Measurements from ENCODE around the gene EPS8. TPM values are rescaled to one million over a fixed set of nuclear protein-coding genes. Genes with fewer than 3 reads are reported as not detected.

Gene EPS8
- total RNA-seq, 1 donor from 2014 or later = 58.2 TPM

- H3K9me3 ChIP-seq = no peaks in the 10 kb centered on the region
- no peak for TF ChIP-seq CTCF (IDR thresholded peaks at IDR 0.05)
- peak overlapping the region; percentile 63 for H3K27ac ChIP-seq
- no peaks in the 10 kb centered on the region for H3K27me3 ChIP-seq
- no peaks in the 10 kb centered on the region for H3K36me3 ChIP-seq
- ATAC-seq (no peak), DNase-seq (no peak)
- H3K4me3 ChIP-seq = no peak overlapping the region
- peaks cover 44% of the 10 kb centered on the region for H3K4me1 ChIP-seq
- intact Hi-C loops (cut with DNase I) = no loop called here
Observed at GRCh38 chr12:15702276-15702675, 86.9 kb downstream of the EPS8 start.

GRCh38 chr12:15701631-15702156, 87.5 kb downstream of the EPS8 start:
- H3K27me3 ChIP-seq = no peaks in the 10 kb centered on the region
- intact Hi-C loops (cut with DNase I) = no loop called here
- no peak overlapping the region for H3K4me3 ChIP-seq
- TF ChIP-seq CTCF (IDR thresholded peaks at IDR 0.05) = no peak
- ATAC-seq = no peak
- H3K4me1 ChIP-seq = peaks cover 44% of the 10 kb centered on the region
- DNase-seq = no peak
- peak overlapping the region; percentile 63 for H3K27ac ChIP-seq
- H3K9me3 ChIP-seq = no peaks in the 10 kb centered on the region
- no peaks in the 10 kb centered on the region for H3K36me3 ChIP-seq

- H3K36me3 ChIP-seq = no peaks in the 10 kb centered on the region
- DNase-seq = no peak
- peak; percentile 19 for ATAC-seq
- intact Hi-C loops (cut with DNase I) = no loop called here
- no peaks in the 10 kb centered on the region for H3K9me3 ChIP-seq
- peaks cover 44% of the 10 kb centered on the region for H3K4me1 ChIP-seq
- no peak overlapping the region for H3K4me3 ChIP-seq
- TF ChIP-seq CTCF (IDR thresholded peaks at IDR 0.05) = no peak
- no peaks in the 10 kb centered on the region for H3K27me3 ChIP-seq
- H3K27ac ChIP-seq = peak overlapping the region; percentile 63
Observed at GRCh38 chr12:15701206-15701605, 88.0 kb downstream of the EPS8 start.

DNA sequence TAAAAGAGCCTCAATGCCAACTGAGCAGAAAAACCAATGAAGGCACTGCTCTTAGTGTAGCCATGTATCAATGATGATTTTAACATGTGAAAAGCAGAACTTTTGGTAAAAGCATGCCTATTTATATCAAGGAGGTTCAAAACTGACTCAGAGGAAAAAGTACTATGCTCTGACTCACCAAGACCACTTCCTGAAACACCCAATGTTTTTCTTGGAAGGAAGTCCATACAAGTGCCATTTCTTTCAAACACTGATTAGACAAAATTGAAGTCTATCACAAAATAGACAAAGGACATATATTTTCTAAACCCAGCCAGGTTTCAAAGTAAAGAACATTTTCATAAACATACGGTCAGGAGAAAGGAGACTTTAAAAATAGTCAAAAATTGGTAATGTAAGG, 88.6 kb downstream of the EPS8 start:
- peak; percentile 82 for ATAC-seq
- no peak overlapping the region for H3K4me3 ChIP-seq
- DNase-seq = no peak
- no peaks in the 10 kb centered on the region for H3K27me3 ChIP-seq
- H3K9me3 ChIP-seq = no peaks in the 10 kb centered on the region
- no peak for TF ChIP-seq CTCF (IDR thresholded peaks at IDR 0.05)
- intact Hi-C loops (cut with DNase I) = no loop called here
- peaks cover 40% of the 10 kb centered on the region for H3K4me1 ChIP-seq
- no peaks in the 10 kb centered on the region for H3K36me3 ChIP-seq
- H3K27ac ChIP-seq = peak overlapping the region; percentile 63

- Histone ChIP-seq H3K27me3 (no peaks in the 10 kb centered on the region), H3K4me1 (peaks cover 38% of the 10 kb centered on the region), H3K27ac (peak overlapping the region; percentile 44), H3K36me3 (no peaks in the 10 kb centered on the region), H3K9me3 (no peaks in the 10 kb centered on the region), H3K4me3 (no peak overlapping the region)
- DNase-seq (no peak), ATAC-seq (no peak)
- TF ChIP-seq CTCF (IDR thresholded peaks at IDR 0.05) = no peak
- intact Hi-C loops (cut with DNase I) = no loop called here
Observed at GRCh38 chr12:15699886-15700285, 89.3 kb downstream of the EPS8 start.

DNA sequence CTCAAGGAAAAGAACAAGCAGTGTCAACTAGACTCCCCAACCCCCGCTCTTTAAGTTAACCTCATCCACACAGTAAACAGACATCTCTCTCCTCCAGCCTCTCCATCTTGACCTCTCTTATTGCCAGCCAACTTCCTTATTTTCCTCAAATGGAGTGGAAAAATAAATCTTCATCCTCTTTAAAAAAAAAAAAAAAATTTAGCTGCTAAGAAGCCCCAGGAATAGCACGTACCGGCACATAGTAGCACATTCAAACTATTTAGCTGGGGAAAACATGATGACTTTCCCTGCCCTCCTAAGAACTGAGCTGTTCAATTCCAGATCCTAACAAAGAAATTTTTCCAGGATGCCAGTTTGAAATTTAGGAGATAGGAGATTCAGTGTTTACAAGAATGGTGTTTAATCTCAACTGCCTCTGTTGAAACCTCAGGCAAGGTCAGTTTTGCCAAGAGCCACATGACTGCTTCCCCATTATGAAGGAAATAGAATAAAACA, 90.8 kb downstream of the EPS8 start:
- intact Hi-C loops (cut with DNase I) = no loop called here
- TF ChIP-seq CTCF (IDR thresholded peaks at IDR 0.05) = no peak
- Histone ChIP-seq H3K4me3 (no peak overlapping the region), H3K27me3 (no peaks in the 10 kb centered on the region), H3K9me3 (no peaks in the 10 kb centered on the region), H3K36me3 (no peaks in the 10 kb centered on the region), H3K27ac (peak overlapping the region; percentile 44), H3K4me1 (peaks cover 38% of the 10 kb centered on the region)
- DNase-seq (no peak), ATAC-seq (peak; percentile 62)
